ENCODE results near the gene RNF144A.
A peak's percentile ranks its signal among the peaks of the same experiment; 100 is the strongest.

RNF144A gene

GRCh38 chr2:6909431-6910385 is 7.5 kb upstream of the RNF144A start:
- peak; percentile 41 to 79 for DNase-seq

- DNase-seq: no peak
Measured at GRCh38 chr2:6911721-6912120, 5.5 kb upstream of the RNF144A start.

DNA sequence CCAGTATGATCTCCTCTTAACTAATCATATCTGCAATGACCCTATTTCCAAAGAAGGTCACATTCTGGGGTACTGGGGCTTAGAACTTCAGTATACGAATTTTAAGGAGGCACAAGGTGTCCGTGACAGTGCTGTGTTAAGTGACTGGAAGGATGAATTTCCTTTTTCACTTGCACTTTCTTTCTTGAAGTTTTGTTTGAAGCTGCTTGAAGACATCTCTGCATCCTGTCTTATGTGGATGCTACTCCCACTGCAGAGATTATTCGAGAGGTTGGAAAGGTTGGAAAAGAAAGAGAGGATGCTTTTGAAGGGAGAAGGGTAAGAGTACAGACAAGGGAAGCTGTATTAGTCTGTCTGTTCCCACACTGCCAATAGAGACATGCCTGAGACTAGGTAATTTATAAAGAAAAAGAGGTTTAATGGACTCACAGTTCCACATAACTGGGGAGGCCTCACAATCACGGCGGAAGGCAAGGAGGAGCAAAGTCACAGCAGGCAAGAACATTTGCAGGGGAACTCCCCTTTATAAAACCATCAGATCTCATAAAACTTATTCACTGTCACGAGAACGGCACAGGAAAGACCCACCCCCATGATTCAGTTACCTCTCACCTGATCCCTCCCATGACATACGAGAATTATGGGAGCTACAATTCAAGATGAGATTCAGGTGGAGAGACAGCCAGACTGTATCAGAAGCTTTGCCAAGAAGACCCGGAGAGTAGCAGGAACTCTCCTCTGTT is 3.6 kb upstream of the RNF144A start:
- peak; percentile 58 to 68 for DNase-seq

GRCh38 chr2:6914828-6915227 is 2.4 kb upstream of the RNF144A start:
- no peak for DNase-seq

- DNase-seq: no peak
Measured at GRCh38 chr2:6915399-6915798, 1.8 kb upstream of the RNF144A start.

GRCh38 chr2:6916224-6916623 is 988 bp upstream of the RNF144A start:
- no peak for DNase-seq

GRCh38 chr2:6916736-6917070 is 509 bp upstream of the RNF144A start:
- DNase-seq: no peak

DNA sequence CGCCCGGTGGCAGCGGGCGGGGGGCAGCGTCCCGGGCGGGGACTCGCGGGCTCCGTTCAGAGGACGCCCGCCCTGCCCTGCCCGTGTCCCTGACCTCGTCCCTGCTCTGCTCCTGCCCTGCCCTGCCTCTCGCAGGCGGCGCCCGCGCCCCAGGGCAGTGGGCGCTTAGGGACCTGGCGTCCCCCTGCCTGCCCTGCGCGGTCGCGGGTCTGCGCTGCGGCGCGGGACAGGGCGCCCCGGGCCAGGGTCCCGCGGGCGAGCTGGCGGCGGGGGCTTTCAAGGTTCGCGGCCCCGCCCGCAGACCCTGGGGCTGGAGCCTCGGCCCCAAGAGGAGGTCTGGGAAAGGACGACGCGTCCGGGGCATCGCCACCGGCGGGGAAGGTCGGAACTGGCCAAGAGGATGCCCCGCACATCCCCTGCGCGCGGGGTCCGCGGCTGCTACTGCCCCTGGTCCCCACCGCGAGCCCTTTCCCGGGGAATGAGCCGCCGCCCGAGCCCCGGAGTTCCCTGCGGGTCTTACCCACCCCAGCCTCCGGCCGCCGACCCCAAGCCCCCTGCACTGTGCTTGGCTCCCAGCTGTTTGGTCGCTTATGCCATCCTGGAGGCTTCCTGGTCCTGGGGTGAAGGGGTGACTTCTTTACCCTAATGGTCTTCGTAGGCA is 679 bp downstream of the RNF144A start:
- DNase-seq: no peak

DNA sequence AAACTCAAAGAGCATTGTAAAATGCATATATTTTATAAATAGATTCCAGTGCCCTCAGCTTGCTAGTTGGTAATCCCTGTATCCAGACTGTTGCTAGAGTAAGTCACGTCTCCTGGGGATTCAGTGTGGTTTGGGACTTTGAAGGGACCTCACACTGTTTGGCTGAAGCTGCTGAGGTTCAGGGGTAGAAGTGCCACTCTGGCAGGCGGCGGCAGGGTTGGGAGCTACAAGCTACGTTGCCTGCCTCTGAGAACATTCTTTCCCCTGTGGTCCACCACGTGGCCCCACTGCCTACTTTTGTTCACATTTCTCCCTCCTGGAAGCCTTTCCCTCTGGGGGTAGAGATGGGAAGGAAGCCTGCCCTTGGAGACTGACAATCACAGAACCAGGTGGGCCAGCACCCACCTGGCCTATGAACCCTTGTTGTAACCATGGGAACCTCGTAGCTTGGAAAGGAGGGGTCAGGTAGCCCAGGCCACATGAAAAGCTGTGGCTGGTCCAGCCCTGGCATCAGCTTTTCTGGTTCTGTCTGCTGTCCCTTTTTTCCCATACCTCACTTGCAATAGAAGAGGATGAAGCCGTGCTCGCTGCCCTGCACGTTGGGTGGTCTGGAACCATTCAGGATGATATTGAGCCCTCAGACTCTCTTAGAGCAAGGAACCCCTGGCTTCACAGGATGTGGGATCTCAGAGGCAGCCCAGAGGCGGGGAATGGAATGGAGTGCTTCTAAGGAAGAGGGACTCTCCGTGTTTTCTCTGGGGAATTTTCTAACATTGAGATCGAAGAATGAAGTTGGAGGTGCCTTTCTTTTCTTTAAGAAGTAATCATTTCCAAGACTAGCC is 2.9 kb downstream of the RNF144A start:
- no peak for DNase-seq

- no peak for DNase-seq
Measured at GRCh38 chr2:6920743-6921064, 3.5 kb downstream of the RNF144A start.

- DNase-seq: no peak
Measured at GRCh38 chr2:6921321-6921922, 4.2 kb downstream of the RNF144A start.

- DNase-seq: no peak
Measured at GRCh38 chr2:6922201-6922656, 5.0 kb downstream of the RNF144A start.

DNA sequence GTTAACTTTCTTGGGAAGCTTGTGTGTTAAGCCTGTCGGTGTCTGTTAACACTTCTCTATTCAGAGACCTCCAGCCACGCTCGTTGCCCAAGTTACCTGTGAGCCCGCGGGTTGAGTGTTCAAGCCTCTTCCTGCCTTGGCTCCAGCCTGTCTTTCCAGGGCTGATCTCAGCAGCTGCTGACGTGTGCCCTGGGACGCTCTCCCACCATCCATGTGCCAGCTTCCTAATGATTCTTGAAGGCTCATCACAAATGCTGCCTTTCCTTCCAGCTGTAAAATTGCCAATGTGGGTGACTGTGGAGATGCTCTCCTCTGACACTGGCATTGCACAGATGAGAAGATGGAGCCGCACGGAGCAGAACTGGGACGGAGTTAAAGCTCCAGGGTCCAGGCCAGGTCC is 6.1 kb downstream of the RNF144A start:
- no peak for DNase-seq

DNA sequence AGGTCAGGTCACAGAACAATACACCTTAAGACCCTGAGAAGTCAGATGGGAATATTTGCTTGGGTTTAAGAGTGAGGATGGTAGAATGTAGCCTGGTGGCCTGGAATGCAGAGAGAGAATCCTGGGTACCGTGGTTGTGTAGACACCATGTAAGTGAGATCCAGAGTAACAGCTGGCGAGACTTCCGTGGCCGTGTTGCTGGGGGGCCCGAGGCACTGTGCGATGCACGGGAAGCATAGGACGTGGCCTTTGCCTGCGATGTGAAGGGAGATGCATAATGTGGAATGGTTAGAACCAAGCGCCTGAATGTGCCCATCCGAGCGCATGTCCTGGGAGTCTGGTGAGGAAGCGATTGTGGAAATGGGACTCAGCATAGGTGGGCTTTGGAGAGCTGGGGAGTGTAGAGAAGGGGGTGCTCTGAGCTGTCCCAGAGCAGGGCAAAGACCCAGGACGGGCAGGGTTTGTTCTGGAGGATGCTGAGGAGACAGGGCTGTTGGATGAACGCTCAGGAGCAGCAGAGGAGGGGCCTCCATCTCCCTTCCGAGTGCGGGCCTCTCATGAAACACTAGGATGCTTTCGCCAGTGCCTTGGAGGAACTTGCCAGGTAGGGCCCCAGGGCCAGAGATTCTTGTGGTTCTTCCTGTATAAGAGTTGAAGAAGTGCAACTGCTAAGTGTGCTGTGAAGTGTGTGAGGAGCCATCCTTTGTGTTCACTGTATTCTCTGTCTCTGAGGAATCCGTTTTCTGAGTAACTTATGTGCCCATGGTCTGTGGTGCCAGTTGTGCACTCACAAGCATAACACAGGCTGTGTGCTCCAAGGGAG is 7.1 kb downstream of the RNF144A start:
- no peak for DNase-seq

DNA sequence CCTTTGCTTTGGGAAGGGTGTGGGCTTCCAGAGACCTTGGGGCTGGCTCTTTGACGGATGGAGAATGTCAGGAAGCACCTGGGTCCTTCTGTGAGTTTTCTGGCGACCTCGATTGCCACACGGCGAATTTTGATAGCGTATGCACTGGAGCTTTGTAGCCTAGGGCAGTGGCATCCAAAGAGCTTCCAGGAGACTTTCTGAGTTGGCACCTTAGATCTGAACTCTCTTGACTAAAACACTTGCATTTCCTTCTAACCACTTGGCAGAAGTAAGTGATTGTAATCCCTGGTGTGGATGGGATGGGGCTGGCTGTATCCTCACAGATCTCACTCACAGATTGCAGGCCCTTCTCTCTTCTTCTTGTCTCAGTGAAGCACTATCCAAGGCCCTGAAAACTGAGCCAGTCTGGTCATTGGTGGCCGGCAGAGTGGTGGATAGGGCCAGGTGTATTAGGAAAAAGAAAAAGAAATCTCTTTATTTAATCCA is 7.8 kb downstream of the RNF144A start:
- no peak for DNase-seq

- no peak for DNase-seq
Measured at GRCh38 chr2:6926071-6926732, 9.0 kb downstream of the RNF144A start.

DNA sequence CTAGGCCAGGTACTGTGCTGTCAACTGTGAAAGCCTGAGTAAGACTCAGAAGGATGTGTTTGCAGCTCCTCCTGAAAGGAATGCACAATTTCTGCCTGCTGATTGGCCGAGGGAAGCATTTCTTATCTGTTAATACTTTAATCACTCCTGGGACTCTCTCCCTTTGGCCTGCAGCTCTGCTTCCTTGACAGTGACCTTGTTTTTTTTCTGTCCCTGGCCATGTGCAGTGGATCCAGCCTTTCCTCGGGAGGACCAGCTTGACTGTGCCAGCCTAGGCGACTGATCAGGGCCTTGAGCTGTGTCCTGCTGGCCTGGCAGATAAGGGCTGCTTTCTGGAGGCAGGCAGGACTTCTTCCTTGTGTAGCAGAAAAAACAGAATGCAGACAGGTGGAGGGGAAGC is 10.0 kb downstream of the RNF144A start:
- DNase-seq: no peak

GRCh38 chr2:6927753-6928152 is 10.5 kb downstream of the RNF144A start:
- no peak for DNase-seq

DNA sequence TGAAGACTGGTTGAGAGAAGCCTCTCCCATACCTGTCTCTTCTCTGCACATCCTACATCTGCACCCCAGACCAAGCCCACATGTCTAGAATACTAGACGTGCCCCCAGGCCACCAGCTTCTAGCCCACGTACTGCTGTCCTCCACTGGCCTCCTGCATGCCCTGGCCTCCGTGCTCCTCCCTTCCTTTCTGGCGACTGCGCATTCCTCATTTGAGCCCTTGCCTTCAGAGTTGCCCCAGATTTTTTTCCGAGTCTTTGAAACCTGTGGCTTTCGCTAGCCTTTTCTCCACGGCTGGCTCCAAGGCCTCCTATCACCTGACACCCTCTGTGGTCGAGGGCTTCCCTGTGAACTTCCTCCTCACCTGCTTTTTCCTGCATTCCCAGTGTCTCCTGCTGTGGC is 11.2 kb downstream of the RNF144A start:
- DNase-seq: no peak

DNA sequence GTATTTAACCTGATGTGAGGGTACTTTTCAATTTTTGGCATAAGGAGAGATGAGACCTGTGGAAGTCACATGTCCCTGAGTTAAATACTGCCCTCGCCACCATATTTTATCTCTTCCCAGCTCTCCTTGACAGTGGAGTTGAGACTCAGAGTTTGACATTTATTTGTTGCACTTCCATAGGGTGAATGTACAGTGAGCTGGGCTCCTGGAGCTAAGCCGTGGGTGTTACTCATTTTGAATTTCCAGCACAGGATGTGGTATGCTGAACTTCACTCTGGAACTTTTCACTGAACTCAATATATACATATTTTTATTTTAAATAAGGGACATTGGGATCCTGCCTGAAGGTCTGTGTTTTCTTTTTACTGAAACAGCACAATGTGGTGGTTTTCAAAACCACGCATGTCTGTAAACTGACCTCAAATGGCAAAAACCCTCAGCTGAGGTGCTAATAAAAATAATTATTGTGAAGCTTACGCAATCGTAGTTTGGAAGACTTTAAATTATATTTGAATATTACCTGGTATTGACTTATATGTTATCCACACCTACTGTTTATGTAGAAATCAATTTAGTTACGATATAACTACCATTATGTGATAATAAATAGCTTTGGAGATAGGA is 12.1 kb downstream of the RNF144A start:
- DNase-seq: no peak

Measured in CD4-positive, alpha-beta T cell treated with Interleukin-4 for 1 hour (primary cell).